HEK293 (cell line): ENCODE results near the gene SLC23A3.

Experiments
- GLI4 ChIP-seq: fragments of 450-650 bp; formaldehyde crosslinking; IDR thresholded peaks from 2 replicates; pipeline ENCODE4 v1.5.1; 2016; ENCODE audit warnings: missing biosample characterization, missing genetic modification characterization
- SETDB1 ChIP-seq: IDR thresholded peaks from one replicate; pipeline ENCODE4 v1.6.1; 2017; ENCODE audit warnings: mild to moderate bottlenecking, low read length, moderate library complexity, mixed read lengths; ENCODE audit not compliant: insufficient read length
- TRIM28 ChIP-seq: IDR thresholded peaks from 2 replicates; pipeline ENCODE4 v1.6.1; 2011; ENCODE audit warnings: low read length, control low read depth, borderline replicate concordance
- ZNF785 ChIP-seq: fragments of 450-650 bp; formaldehyde crosslinking; IDR thresholded peaks from 2 replicates; pipeline ENCODE4 v1.5.1; 2016; ENCODE audit warnings: missing biosample characterization, missing genetic modification characterization
- ZSCAN23 ChIP-seq: fragments of 450-650 bp; formaldehyde crosslinking; IDR thresholded peaks from 2 replicates; pipeline ENCODE4 v1.5.1; 2016; ENCODE audit warnings: missing biosample characterization, missing genetic modification characterization
- TF ChIP-seq, protein P1 (sequence below): fragments of 450-650 bp; formaldehyde crosslinking; IDR thresholded peaks from 2 replicates; pipeline ENCODE4 v1.5.1; 2016; ENCODE audit warnings: missing biosample characterization, missing genetic modification characterization
- TF ChIP-seq, protein P2 (sequence below): fragments of 450-650 bp; formaldehyde crosslinking; IDR thresholded peaks from 2 replicates; pipeline ENCODE4 v1.5.1; 2016; ENCODE audit warnings: missing biosample characterization, missing genetic modification characterization
- TF ChIP-seq, protein P3 (sequence below): fragments of 450-650 bp; formaldehyde crosslinking; IDR thresholded peaks from 2 replicates; pipeline ENCODE4 v1.5.1; 2017; ENCODE audit warnings: missing biosample characterization, missing genetic modification characterization
- TF ChIP-seq, protein P4 (sequence below): fragments of 450-650 bp; formaldehyde crosslinking; IDR thresholded peaks from 2 replicates; pipeline ENCODE4 v1.5.1; 2016; ENCODE audit warnings: missing biosample characterization, missing genetic modification characterization
- TF ChIP-seq, protein P5 (sequence below): fragments of 450-650 bp; formaldehyde crosslinking; IDR thresholded peaks from 2 replicates; pipeline ENCODE4 v1.5.1; 2016; ENCODE audit warnings: missing biosample characterization, missing genetic modification characterization, low read depth
- TF ChIP-seq, protein P6 (sequence below): fragments of 450-650 bp; IDR thresholded peaks from 2 replicates; pipeline ENCODE4 v1.5.1; 2018; ENCODE audit warnings: missing biosample characterization, mild to moderate bottlenecking, missing genetic modification characterization
- TF ChIP-seq, protein P7 (sequence below): fragments of 450-650 bp; formaldehyde crosslinking; IDR thresholded peaks from 2 replicates; pipeline ENCODE4; 2016; ENCODE audit warnings: missing biosample characterization, missing genetic modification characterization

DNA sequence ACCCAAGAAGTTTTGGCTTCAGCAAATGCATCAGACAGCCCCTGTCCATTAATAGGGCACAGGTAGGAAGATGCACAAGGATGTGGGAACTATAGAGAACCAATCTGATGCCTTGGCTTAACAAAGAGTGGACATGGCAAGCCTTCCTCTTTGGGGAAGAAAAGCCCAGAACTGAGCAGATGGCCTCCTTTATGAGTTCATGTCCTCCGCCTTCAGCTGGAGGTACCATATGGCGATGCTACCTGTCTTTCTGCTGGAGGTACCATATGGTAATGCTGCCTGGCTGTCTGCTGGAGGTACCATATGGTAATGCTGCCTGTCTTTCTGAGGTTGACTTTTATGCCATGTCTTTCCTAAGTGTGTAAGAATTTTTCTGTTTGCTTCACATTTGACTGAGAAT lies 14.3 kb upstream of the SLC23A3 start:
- no peak for TF ChIP-seq ZNF785 (tag by site-specific recombination)
- no peak for TF ChIP-seq SETDB1
- TF ChIP-seq, protein P1, sequence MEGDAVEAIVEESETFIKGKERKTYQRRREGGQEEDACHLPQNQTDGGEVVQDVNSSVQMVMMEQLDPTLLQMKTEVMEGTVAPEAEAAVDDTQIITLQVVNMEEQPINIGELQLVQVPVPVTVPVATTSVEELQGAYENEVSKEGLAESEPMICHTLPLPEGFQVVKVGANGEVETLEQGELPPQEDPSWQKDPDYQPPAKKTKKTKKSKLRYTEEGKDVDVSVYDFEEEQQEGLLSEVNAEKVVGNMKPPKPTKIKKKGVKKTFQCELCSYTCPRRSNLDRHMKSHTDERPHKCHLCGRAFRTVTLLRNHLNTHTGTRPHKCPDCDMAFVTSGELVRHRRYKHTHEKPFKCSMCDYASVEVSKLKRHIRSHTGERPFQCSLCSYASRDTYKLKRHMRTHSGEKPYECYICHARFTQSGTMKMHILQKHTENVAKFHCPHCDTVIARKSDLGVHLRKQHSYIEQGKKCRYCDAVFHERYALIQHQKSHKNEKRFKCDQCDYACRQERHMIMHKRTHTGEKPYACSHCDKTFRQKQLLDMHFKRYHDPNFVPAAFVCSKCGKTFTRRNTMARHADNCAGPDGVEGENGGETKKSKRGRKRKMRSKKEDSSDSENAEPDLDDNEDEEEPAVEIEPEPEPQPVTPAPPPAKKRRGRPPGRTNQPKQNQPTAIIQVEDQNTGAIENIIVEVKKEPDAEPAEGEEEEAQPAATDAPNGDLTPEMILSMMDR, result no peak
- TF ChIP-seq, protein P2, sequence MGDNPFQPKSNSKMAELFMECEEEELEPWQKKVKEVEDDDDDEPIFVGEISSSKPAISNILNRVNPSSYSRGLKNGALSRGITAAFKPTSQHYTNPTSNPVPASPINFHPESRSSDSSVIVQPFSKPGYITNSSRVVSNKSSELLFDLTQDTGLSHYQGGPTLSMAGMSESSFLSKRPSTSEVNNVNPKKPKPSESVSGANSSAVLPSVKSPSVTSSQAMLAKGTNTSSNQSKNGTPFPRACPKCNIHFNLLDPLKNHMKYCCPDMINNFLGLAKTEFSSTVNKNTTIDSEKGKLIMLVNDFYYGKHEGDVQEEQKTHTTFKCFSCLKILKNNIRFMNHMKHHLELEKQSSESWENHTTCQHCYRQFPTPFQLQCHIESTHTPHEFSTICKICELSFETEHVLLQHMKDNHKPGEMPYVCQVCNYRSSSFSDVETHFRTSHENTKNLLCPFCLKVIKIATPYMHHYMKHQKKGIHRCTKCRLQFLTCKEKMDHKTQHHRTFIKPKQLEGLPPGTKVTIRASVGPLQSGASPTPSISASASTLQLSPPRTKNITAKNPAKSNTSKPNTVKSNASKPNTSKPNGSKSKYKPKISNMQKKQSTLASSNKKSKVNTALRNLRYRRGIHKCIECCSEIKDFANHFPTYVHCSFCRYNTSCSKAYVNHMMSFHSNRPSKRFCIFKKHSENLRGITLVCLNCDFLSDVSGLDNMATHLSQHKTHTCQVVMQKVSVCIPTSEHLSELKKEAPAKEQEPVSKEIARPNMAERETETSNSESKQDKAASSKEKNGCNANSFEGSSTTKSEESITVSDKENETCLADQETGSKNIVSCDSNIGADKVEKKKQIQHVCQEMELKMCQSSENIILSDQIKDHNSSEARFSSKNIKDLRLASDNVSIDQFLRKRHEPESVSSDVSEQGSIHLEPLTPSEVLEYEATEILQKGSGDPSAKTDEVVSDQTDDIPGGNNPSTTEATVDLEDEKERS, result no peak
- TF ChIP-seq, protein P3, sequence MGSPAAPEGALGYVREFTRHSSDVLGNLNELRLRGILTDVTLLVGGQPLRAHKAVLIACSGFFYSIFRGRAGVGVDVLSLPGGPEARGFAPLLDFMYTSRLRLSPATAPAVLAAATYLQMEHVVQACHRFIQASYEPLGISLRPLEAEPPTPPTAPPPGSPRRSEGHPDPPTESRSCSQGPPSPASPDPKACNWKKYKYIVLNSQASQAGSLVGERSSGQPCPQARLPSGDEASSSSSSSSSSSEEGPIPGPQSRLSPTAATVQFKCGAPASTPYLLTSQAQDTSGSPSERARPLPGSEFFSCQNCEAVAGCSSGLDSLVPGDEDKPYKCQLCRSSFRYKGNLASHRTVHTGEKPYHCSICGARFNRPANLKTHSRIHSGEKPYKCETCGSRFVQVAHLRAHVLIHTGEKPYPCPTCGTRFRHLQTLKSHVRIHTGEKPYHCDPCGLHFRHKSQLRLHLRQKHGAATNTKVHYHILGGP (tag by site-specific recombination), result no peak
- TF ChIP-seq, protein P4, sequence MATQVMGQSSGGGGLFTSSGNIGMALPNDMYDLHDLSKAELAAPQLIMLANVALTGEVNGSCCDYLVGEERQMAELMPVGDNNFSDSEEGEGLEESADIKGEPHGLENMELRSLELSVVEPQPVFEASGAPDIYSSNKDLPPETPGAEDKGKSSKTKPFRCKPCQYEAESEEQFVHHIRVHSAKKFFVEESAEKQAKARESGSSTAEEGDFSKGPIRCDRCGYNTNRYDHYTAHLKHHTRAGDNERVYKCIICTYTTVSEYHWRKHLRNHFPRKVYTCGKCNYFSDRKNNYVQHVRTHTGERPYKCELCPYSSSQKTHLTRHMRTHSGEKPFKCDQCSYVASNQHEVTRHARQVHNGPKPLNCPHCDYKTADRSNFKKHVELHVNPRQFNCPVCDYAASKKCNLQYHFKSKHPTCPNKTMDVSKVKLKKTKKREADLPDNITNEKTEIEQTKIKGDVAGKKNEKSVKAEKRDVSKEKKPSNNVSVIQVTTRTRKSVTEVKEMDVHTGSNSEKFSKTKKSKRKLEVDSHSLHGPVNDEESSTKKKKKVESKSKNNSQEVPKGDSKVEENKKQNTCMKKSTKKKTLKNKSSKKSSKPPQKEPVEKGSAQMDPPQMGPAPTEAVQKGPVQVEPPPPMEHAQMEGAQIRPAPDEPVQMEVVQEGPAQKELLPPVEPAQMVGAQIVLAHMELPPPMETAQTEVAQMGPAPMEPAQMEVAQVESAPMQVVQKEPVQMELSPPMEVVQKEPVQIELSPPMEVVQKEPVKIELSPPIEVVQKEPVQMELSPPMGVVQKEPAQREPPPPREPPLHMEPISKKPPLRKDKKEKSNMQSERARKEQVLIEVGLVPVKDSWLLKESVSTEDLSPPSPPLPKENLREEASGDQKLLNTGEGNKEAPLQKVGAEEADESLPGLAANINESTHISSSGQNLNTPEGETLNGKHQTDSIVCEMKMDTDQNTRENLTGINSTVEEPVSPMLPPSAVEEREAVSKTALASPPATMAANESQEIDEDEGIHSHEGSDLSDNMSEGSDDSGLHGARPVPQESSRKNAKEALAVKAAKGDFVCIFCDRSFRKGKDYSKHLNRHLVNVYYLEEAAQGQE, result no peak
- TF ChIP-seq, protein P5, sequence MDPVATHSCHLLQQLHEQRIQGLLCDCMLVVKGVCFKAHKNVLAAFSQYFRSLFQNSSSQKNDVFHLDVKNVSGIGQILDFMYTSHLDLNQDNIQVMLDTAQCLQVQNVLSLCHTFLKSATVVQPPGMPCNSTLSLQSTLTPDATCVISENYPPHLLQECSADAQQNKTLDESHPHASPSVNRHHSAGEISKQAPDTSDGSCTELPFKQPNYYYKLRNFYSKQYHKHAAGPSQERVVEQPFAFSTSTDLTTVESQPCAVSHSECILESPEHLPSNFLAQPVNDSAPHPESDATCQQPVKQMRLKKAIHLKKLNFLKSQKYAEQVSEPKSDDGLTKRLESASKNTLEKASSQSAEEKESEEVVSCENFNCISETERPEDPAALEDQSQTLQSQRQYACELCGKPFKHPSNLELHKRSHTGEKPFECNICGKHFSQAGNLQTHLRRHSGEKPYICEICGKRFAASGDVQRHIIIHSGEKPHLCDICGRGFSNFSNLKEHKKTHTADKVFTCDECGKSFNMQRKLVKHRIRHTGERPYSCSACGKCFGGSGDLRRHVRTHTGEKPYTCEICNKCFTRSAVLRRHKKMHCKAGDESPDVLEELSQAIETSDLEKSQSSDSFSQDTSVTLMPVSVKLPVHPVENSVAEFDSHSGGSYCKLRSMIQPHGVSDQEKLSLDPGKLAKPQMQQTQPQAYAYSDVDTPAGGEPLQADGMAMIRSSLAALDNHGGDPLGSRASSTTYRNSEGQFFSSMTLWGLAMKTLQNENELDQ (tag by site-specific recombination), result no peak
- no peak for TF ChIP-seq GLI4
- TF ChIP-seq ZSCAN23, result no peak
- TF ChIP-seq, protein P6, sequence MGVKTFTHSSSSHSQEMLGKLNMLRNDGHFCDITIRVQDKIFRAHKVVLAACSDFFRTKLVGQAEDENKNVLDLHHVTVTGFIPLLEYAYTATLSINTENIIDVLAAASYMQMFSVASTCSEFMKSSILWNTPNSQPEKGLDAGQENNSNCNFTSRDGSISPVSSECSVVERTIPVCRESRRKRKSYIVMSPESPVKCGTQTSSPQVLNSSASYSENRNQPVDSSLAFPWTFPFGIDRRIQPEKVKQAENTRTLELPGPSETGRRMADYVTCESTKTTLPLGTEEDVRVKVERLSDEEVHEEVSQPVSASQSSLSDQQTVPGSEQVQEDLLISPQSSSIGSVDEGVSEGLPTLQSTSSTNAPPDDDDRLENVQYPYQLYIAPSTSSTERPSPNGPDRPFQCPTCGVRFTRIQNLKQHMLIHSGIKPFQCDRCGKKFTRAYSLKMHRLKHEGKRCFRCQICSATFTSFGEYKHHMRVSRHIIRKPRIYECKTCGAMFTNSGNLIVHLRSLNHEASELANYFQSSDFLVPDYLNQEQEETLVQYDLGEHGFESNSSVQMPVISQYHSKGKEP (tag by site-specific recombination), result no peak
- TF ChIP-seq TRIM28, result no peak
- TF ChIP-seq, protein P7, sequence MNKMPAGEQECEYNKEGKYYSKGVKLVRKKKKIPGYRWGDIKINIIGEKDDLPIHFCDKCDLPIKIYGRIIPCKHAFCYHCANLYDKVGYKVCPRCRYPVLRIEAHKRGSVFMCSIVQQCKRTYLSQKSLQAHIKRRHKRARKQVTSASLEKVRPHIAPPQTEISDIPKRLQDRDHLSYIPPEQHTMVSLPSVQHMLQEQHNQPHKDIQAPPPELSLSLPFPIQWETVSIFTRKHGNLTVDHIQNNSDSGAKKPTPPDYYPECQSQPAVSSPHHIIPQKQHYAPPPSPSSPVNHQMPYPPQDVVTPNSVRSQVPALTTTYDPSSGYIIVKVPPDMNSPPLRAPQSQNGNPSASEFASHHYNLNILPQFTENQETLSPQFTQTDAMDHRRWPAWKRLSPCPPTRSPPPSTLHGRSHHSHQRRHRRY, result no peak
